Loucy (cell line): Measurements from ENCODE around the gene FGF12.

Experiments
- H2AFZ ChIP-seq: fragments of 200-600 bp; sonication (generic); 2 replicates; pipeline ENCODE4 v1.6.0; 2016; ENCODE audit warnings: antibody characterized with exemption, mild to moderate bottlenecking, low read length, moderate library complexity
- H3F3A ChIP-seq: fragments of 200-600 bp; 2 replicates; pipeline ENCODE4 v1.6.0; 2016; ENCODE audit warnings: antibody characterized with exemption, low read depth, mild to moderate bottlenecking
- H3K27me3 ChIP-seq: fragments of 200-600 bp; sonication (generic); 2 replicates; pipeline ENCODE4 v1.6.1; 2014; ENCODE audit warnings: low read length, mild to moderate bottlenecking; ENCODE audit not compliant: insufficient read depth, poor library complexity, severe bottlenecking
- H3K36me3 ChIP-seq: fragments of 200-600 bp; sonication (generic); 2 replicates; pipeline ENCODE4 v1.6.1; 2016; ENCODE audit warnings: low read length; ENCODE audit not compliant: insufficient read depth
- H3K4me1 ChIP-seq: fragments of 200-600 bp; sonication (generic); 2 replicates; pipeline ENCODE4 v1.5.1; 2014; ENCODE audit warnings: low read length, mild to moderate bottlenecking; ENCODE audit not compliant: insufficient read depth, poor library complexity, severe bottlenecking
- H3K4me2 ChIP-seq: fragments of 200-600 bp; sonication (generic); 2 replicates; pipeline ENCODE4 v1.6.0; 2014; ENCODE audit warnings: antibody characterized with exemption, low read length, low read depth, mild to moderate bottlenecking; ENCODE audit not compliant: poor library complexity, severe bottlenecking
- H3K4me3 ChIP-seq: fragments of 200-600 bp; sonication (generic); 2 replicates; pipeline ENCODE4 v1.5.1; 2014; ENCODE audit warnings: low read length, mild to moderate bottlenecking, mixed read lengths; ENCODE audit not compliant: poor library complexity, severe bottlenecking
- H3K79me2 ChIP-seq: fragments of 200-600 bp; sonication (generic); 2 replicates; pipeline ENCODE4 v1.6.1; 2014; ENCODE audit warnings: low read length; ENCODE audit not compliant: insufficient read depth
- H3K9ac ChIP-seq: fragments of 200-600 bp; sonication (generic); 2 replicates; pipeline ENCODE4 v1.6.0; 2014; ENCODE audit warnings: mild to moderate bottlenecking, low read depth, low read length, moderate library complexity; ENCODE audit not compliant: poor library complexity, severe bottlenecking
- H3K9me2 ChIP-seq: fragments of 200-600 bp; sonication (generic); replicated peaks from 2 replicates; pipeline ENCODE4 v1.6.1; 2016; ENCODE audit warnings: low read depth, low read length, mixed read lengths
- H3K9me3 ChIP-seq: fragments of 200-600 bp; sonication (generic); 2 replicates; pipeline ENCODE4 v1.6.1; 2014; ENCODE audit warnings: mild to moderate bottlenecking, antibody characterized with exemption, low read length, low read depth; ENCODE audit not compliant: insufficient read depth
- H4K20me1 ChIP-seq: fragments of 200-600 bp; sonication (generic); 2 replicates; pipeline ENCODE4 v1.6.0; 2014; ENCODE audit warnings: antibody characterized with exemption, low read length, mild to moderate bottlenecking; ENCODE audit not compliant: insufficient read depth, poor library complexity, severe bottlenecking
- CTCF ChIP-seq: fragments of 200-600 bp; sonication (generic); conservative IDR thresholded peaks from 2 replicates; pipeline ENCODE4 v1.5.1; 2014; ENCODE audit warnings: mild to moderate bottlenecking, antibody characterized with exemption, low read length
- EZH2phosphoT487 ChIP-seq: fragments of 200-600 bp; IDR thresholded peaks from 2 replicates; pipeline ENCODE4 v1.6.1; 2018; ENCODE audit warnings: antibody characterized with exemption, mild to moderate bottlenecking, moderate library complexity, borderline replicate concordance

The FGF12 gene

GRCh38 chr3:192279664-192280063 is 447.7 kb downstream of the FGF12 start:
- Histone ChIP-seq H3K9me2 (no peaks in the 10 kb centered on the region), H3K27me3 (no peaks in the 10 kb centered on the region), H3F3A (no peaks in the 10 kb centered on the region), H3K79me2 (no peaks in the 10 kb centered on the region), H4K20me1 (no peaks in the 10 kb centered on the region), H3K9me3 (no peaks in the 10 kb centered on the region), H3K4me2 (no peak overlapping the region), H3K4me1 (no peaks in the 10 kb centered on the region), H3K9ac (no peak overlapping the region), H3K4me3 (no peak overlapping the region), H2AFZ (no peak overlapping the region), H3K36me3 (no peaks in the 10 kb centered on the region)
- TF ChIP-seq EZH2phosphoT487 (no peak), CTCF (no peak)

GRCh38 chr3:192277477-192277876 is 449.9 kb downstream of the FGF12 start:
- no peaks in the 10 kb centered on the region for H3K79me2 ChIP-seq
- no peaks in the 10 kb centered on the region for H3K9me3 ChIP-seq
- no peaks in the 10 kb centered on the region for H4K20me1 ChIP-seq
- no peaks in the 10 kb centered on the region for H3F3A ChIP-seq
- H2AFZ ChIP-seq: no peak overlapping the region
- no peaks in the 10 kb centered on the region for H3K36me3 ChIP-seq
- H3K27me3 ChIP-seq: no peaks in the 10 kb centered on the region
- H3K4me2 ChIP-seq: no peak overlapping the region
- H3K9ac ChIP-seq: no peak overlapping the region
- no peaks in the 10 kb centered on the region for H3K9me2 ChIP-seq
- H3K4me3 ChIP-seq: no peak overlapping the region
- H3K4me1 ChIP-seq: no peaks in the 10 kb centered on the region
- no peak for TF ChIP-seq EZH2phosphoT487
- TF ChIP-seq CTCF: no peak

- H3K9me3 ChIP-seq: no peaks in the 10 kb centered on the region
- H3K36me3 ChIP-seq: no peaks in the 10 kb centered on the region
- H3K4me1 ChIP-seq: no peaks in the 10 kb centered on the region
- no peaks in the 10 kb centered on the region for H4K20me1 ChIP-seq
- TF ChIP-seq CTCF (no peak), EZH2phosphoT487 (no peak)
- no peaks in the 10 kb centered on the region for H3K79me2 ChIP-seq
- H2AFZ ChIP-seq: no peak overlapping the region
- no peaks in the 10 kb centered on the region for H3F3A ChIP-seq
- H3K27me3 ChIP-seq: no peaks in the 10 kb centered on the region
- H3K9me2 ChIP-seq: no peaks in the 10 kb centered on the region
- no peak overlapping the region for H3K4me2 ChIP-seq
- H3K4me3 ChIP-seq: no peak overlapping the region
- H3K9ac ChIP-seq: no peak overlapping the region
Measured at GRCh38 chr3:192275741-192276355, 451.5 kb downstream of the FGF12 start.
